Heart left ventricle (tissue), 16 donors: ENCODE results near the gene QRICH1. TPM values are rescaled to one million over a fixed set of nuclear protein-coding genes. Genes with fewer than 3 reads are reported as not detected.

Source experiments
- ATAC-seq, 4 donors: fragments of 200-7000 bp; cut with Tn5 transposase; one replicate each; pipeline ENCODE4 v1.9.1; 2020 to 2022; ENCODE audit warnings: moderate library complexity in 4 of 4, mild to moderate bottlenecking in 3 of 4, moderate number of reproducible peaks in 1 of 4
- DNase-seq, 5 donors: peaks; one replicate each; pipeline ENCODE4 v3.0.0-alpha.2; 2020
- H3K27ac ChIP-seq, 12 donors: fragments of 200-600 bp; sonication (generic) in 4 of 12; one replicate each; pipeline versions ENCODE4 v1.5.0 to v1.8.0; 2016 to 2022; ENCODE audit warnings: mild to moderate bottlenecking in 2 of 12
- H3K27me3 ChIP-seq, 9 donors: fragments of 200-600 bp; sonication (generic) in 2 of 9; one replicate each; pipeline versions ENCODE4 v1.5.1 to v1.8.0; 2016 to 2022; ENCODE audit warnings: mild to moderate bottlenecking in 3 of 9
- H3K36me3 ChIP-seq, 9 donors: fragments of 200-600 bp; sonication (generic) in 2 of 9; one replicate each; pipeline versions ENCODE4 v1.5.0 to v1.8.0; 2018 to 2022; ENCODE audit warnings: mild to moderate bottlenecking in 2 of 9
- H3K4me1 ChIP-seq, 12 donors: fragments of 200-600 bp; sonication (generic) in 4 of 12; one replicate each; pipeline versions ENCODE4 v1.5.0 to v1.8.0; 2016 to 2022; ENCODE audit warnings: mild to moderate bottlenecking in 3 of 12
- H3K4me3 ChIP-seq, 12 donors: fragments of 200-600 bp; sonication (generic) in 4 of 12; one replicate each; pipeline versions ENCODE4 v1.5.0 to v1.8.0; 2017 to 2022; ENCODE audit warnings: mild to moderate bottlenecking in 9 of 12, moderate library complexity in 4 of 12
- H3K9me3 ChIP-seq, 12 donors: fragments of 200-600 bp; sonication (generic) in 4 of 12; one replicate each; pipeline versions ENCODE4 v1.5.0 to v1.8.0; 2016 to 2022; ENCODE audit warnings: mild to moderate bottlenecking in 1 of 12
- POLR2A ChIP-seq, 2 donors: fragments of 450-650 bp; IDR thresholded peaks; one replicate each; pipeline ENCODE4 v1.6.1; 2017; ENCODE audit warnings: antibody characterized with exemption in 2 of 2, mild to moderate bottlenecking in 2 of 2, moderate library complexity in 2 of 2
- WGBS, 4 donors: extraction: QIAGEN DNeasy Blood & Tissue Kit in 2 of 4; methylation state at CpG; one replicate each; pipeline versions ENCODE4 v1.1.5 to v1.1.7; 2013 to 2018; 5-methylcytosine and 5-hydroxymethylcytosine counted together
- intact Hi-C, 10 donors: fragments of 100-400 bp; cut with DNase I; formaldehyde crosslinking; loops; one replicate each; pipeline versions ENCODE4 v1.11.1 to v1.14.2; 2022
- polyA plus RNA-seq, 2 donors: library from polyadenylated mRNA; stranded (reverse); fragments of 200-250 nt; gene quantifications; one replicate each; pipeline ENCODE4 v1.2.3, GENCODE V29; 2013
- total RNA-seq, 9 donors: library from RNA; depleted of rRNA in 2 of 9; stranded (reverse); fragments of >200 nt in 2 of 9; fragmentation: NEBNext Ultra II Directional in 3 of 9; extraction: Animal tissue kit (Norgen Biotek cat#: 25700) in 3 of 9; gene quantifications; one replicate each; pipeline versions ENCODE4 v1.1.0 to v1.2.4, GENCODE V29; 2016 to 2023
- TF ChIP-seq, protein P1 (sequence below), 12 donors: fragments of 200-600 bp; sonication (generic) in 4 of 12; IDR thresholded peaks; one replicate each; pipeline versions ENCODE4 v1.5.0 to v1.8.0; 2018 to 2022; ENCODE audit warnings: antibody characterized with exemption in 12 of 12, mild to moderate bottlenecking in 5 of 12
- donor health status: ischemic (EF 13 %, LVEDD 7.1; RV severe dilation, severe dysfunction).
- donor health status: healthy with polysubstance abuse.
- donor health status: DM: no; HTN: yes; CAD: no.
- donor health status: DM: no; HTN: no; CAD: no.
- donor health status: ischemic (EF 25% LVEDD 6.9; RV normal size, moderate dysfunction).
- donor health status: ischemic (EF 25% LVEDD 5.7; RV mildly dilated, moderate dysfunction).
- donor health status: healthy.
- donor health status: DM: yes; HTN: yes; CAD: no.
- donor health status: ischemic (EF 35%, LVEDD 5.7; RV mildly dilated, moderate dysfunction).
- donor health status: nonischemic (EF 11% LVEDD 7.7; RV severe dilation, severe dysfunction).
- donor health status: DM: yes; HTN: yes; CAD: no.
- donor health status: PGD.
- donor health status: ischemic (EF 29% LVEDD 5.4; RV normal size, mild dysfunction).
- donor health status: nonischemic (EF 23%, LVEDD 6.1; RV moderate dilation, normal function).

Gene QRICH1
- total and polyA plus RNA-seq, 11 donors = 20.0 to 91.6 (median 54.9) TPM

GRCh38 chr3:49124203-49124602 is 30.3 kb upstream of the QRICH1 start:
- no peak for TF ChIP-seq POLR2A (IDR thresholded peaks at IDR 0.05)
- TF ChIP-seq, protein P1, sequence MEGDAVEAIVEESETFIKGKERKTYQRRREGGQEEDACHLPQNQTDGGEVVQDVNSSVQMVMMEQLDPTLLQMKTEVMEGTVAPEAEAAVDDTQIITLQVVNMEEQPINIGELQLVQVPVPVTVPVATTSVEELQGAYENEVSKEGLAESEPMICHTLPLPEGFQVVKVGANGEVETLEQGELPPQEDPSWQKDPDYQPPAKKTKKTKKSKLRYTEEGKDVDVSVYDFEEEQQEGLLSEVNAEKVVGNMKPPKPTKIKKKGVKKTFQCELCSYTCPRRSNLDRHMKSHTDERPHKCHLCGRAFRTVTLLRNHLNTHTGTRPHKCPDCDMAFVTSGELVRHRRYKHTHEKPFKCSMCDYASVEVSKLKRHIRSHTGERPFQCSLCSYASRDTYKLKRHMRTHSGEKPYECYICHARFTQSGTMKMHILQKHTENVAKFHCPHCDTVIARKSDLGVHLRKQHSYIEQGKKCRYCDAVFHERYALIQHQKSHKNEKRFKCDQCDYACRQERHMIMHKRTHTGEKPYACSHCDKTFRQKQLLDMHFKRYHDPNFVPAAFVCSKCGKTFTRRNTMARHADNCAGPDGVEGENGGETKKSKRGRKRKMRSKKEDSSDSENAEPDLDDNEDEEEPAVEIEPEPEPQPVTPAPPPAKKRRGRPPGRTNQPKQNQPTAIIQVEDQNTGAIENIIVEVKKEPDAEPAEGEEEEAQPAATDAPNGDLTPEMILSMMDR (IDR thresholded peaks at IDR 0.05) = no peak
- intact Hi-C loops = no loop called here
- 87 to 95% (median 89%) methylated on average over 5 to 7 of the region's 7 CpGs for WGBS, 4 donors

GRCh38 chr3:49123687-49124086 is 29.8 kb upstream of the QRICH1 start:
- H3K36me3 ChIP-seq = peaks cover 0 to 83% (median 77%) of the 10 kb centered on the region in 9 donors
- H3K9me3 ChIP-seq = no peaks in the 10 kb centered on the region
- H3K4me3 ChIP-seq = no peak overlapping the region
- TF ChIP-seq, protein P1 (IDR thresholded peaks at IDR 0.05) = no peak
- no peak for TF ChIP-seq POLR2A (IDR thresholded peaks at IDR 0.05)
- ATAC-seq (no peak), DNase-seq (no peak)
- intact Hi-C loops = no loop called here
- no peaks in the 10 kb centered on the region for H3K27me3 ChIP-seq
- H3K27ac ChIP-seq = no peak overlapping the region
- 93 to 96% (median 94%) methylated on average over 16 to 17 of the region's 17 CpGs for WGBS, 4 donors
- H3K4me1 ChIP-seq = peaks cover 3 to 22% (median 15%) of the 10 kb centered on the region in 12 donors

More at GRCh38 chr3:49124203-49124602, 30.3 kb upstream of the QRICH1 start:
- H3K9me3 ChIP-seq = no peaks in the 10 kb centered on the region
- peaks cover 3 to 18% (median 10%) of the 10 kb centered on the region in 12 donors for H3K4me1 ChIP-seq
- no peaks in the 10 kb centered on the region for H3K27me3 ChIP-seq
- DNase-seq (peak in 1 of 5 donors; percentile 60), ATAC-seq (no peak)
- H3K4me3 ChIP-seq = no peak overlapping the region
- H3K36me3 ChIP-seq = peaks cover 1 to 83% (median 79%) of the 10 kb centered on the region in 9 donors
- H3K27ac ChIP-seq = no peak overlapping the region

DNA sequence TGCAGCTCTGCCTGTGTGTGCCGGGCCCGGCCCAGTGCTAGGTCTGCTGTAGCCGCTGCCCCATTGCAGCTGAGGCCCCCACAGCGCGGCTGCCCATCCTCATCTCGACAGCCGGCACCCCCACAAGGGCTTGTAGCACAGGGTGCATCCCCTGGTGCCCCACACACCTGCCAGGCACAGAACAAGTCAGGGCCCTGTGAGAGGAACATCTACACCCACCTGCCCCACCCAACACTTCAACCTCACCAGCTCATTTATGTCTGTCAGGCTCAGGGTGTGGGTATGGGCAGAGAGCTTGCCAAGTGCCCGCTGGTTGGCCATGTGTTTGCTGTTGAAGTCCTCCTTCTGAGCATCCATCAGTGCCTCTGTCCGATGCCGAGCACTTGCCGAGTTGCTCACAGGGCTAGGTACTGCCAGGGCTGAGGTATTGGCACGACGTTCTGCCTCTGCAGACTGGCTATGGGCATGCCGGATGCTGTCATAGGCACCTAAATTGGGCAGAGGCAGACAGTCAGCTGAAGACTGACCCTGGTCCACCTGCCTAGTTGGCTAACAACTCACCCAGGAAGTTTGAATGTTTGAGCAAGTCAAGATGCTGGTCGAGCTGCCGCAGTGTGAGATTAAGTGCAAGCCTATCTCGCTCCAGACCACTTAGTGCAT is 29.1 kb upstream of the QRICH1 start:
- H3K4me1 ChIP-seq = peaks cover 3 to 27% (median 19%) of the 10 kb centered on the region in 12 donors
- H3K27ac ChIP-seq = no peak overlapping the region
- H3K4me3 ChIP-seq = no peak overlapping the region
- H3K9me3 ChIP-seq = no peaks in the 10 kb centered on the region
- no peak for ATAC-seq
- DNase-seq = peak in 1 of 5 donors; percentile 55
- H3K27me3 ChIP-seq = no peaks in the 10 kb centered on the region
- peaks cover 0 to 83% (median 77%) of the 10 kb centered on the region in 9 donors for H3K36me3 ChIP-seq
- intact Hi-C loops = no loop called here
- no peak for TF ChIP-seq POLR2A (IDR thresholded peaks at IDR 0.05)
- TF ChIP-seq, protein P1 (IDR thresholded peaks at IDR 0.05) = no peak
- WGBS, 4 donors = 88 to 92% (median 90%) methylated on average over 14 to 17 of the region's 17 CpGs

- ATAC-seq (no peak), DNase-seq (no peak)
- H3K4me1 ChIP-seq = peaks cover 3 to 29% (median 19%) of the 10 kb centered on the region in 12 donors
- H3K36me3 ChIP-seq = peaks cover 0 to 83% (median 80%) of the 10 kb centered on the region in 9 donors
- H3K27me3 ChIP-seq = no peaks in the 10 kb centered on the region
- TF ChIP-seq, protein P1 (IDR thresholded peaks at IDR 0.05) = no peak
- no peak for TF ChIP-seq POLR2A (IDR thresholded peaks at IDR 0.05)
- 44 to 79% (median 73%) methylated on average over 3 to 7 of the region's 7 CpGs for WGBS, 4 donors
- intact Hi-C loops = no loop called here
- no peak overlapping the region for H3K4me3 ChIP-seq
- H3K9me3 ChIP-seq = no peaks in the 10 kb centered on the region
- no peak overlapping the region for H3K27ac ChIP-seq
Measured at GRCh38 chr3:49122451-49122850, 28.6 kb upstream of the QRICH1 start.
